Measurements from ENCODE around the gene VSTM2L. TPM values are rescaled to one million over a fixed set of nuclear protein-coding genes. Genes with fewer than 3 reads are reported as not detected.

The VSTM2L gene
- polyA plus RNA-seq, 1 donor (not counting 4 experiments of a cell fraction or from before 2014, with no cell fraction given): 0.75 TPM

DNA sequence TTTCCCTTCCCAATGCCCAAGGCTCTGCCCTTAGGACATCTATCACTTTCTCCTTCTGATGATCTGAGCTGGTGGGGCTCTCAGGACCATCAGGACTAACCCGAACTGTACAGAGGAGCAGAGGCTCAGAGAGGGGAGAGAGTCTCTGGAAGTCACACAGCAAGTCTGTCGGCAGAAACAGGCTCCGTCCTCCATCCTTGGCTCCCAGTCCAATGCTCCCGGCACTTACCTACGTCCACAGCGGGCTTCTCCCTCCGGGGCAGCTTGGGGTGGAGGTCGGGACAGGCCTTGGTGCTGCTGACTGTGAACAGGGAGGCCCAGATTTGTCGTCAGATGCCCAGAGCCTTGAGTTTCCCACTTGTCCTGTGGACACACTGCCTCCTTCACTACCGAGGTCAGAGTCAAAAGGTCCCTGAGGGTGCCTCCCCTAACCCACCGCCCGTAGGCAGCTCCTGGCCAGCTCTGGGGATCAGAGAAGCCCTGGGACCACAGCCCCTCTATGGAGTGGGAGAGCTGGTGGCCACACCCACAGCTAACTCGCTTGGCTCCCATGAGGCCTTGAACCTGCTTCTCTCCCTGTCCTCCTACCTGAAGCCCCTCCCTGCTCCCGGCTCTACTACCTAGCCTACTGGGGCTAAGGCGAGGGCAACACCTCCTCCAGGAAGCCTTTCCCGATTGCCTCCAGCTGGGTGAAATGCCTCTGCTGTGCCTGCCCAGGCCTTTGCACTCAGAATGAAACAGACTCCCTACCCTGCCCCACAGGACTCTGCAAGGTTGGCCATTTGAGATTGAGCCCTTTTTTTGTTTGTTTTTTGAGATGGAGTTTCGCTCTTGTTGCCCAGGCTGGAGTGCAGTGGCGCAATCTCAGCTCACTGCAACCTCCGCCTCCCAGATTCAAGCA, 22.6 kb downstream of the VSTM2L start:
- Histone ChIP-seq H3K9me1 (ENCODE audit: control insufficient read depth, extremely low read depth, insufficient read depth, low read length) (no peaks in the 10 kb centered on the region), H3K9me3 (ENCODE audit: control insufficient read depth, low read depth, low read length) (no peaks in the 10 kb centered on the region), H3K4me2 (ENCODE audit: control insufficient read depth, extremely low read depth, insufficient read depth, low read depth, low read length) (no peak overlapping the region), H3K27ac (ENCODE audit: control insufficient read depth, insufficient read depth, low read length) (no peak overlapping the region), H3K4me3 (ENCODE audit: control insufficient read depth in 2 of 3, extremely low read depth in 1 of 3, insufficient read depth in 2 of 3, low read depth in 1 of 3, low read length in 3 of 3) (no peak overlapping the region), H3K79me2 (ENCODE audit: control insufficient read depth, insufficient read depth, low read length) (no peaks in the 10 kb centered on the region), H3K36me3 (ENCODE audit: control insufficient read depth in 2 of 2, extremely low read depth in 1 of 2, insufficient read depth in 2 of 2, low read length in 2 of 2) (no peaks in the 10 kb centered on the region), H3K4me1 (ENCODE audit: control insufficient read depth, extremely low read depth, insufficient read depth, low read length) (no peaks in the 10 kb centered on the region), H3K27me3 (ENCODE audit: control insufficient read depth, extremely low read depth, insufficient read depth, low read length) (peaks cover 10% of the 10 kb centered on the region), H4K20me1 (ENCODE audit: control insufficient read depth, extremely low read depth, insufficient read depth, low read length) (no peaks in the 10 kb centered on the region), H3K9ac (ENCODE audit: control insufficient read depth, extremely low read depth, insufficient read depth, low read length) (no peak overlapping the region), H2AFZ (ENCODE audit: control insufficient read depth, low read length) (no peak overlapping the region)
- DNase-seq (ENCODE audit: low read depth, low spot score) (no peak), FAIRE-seq (no peak)
- TF ChIP-seq EZH2 (IDR thresholded peaks at IDR 0.05; ENCODE audit: low read length): no peak
- TF ChIP-seq, protein P1, sequence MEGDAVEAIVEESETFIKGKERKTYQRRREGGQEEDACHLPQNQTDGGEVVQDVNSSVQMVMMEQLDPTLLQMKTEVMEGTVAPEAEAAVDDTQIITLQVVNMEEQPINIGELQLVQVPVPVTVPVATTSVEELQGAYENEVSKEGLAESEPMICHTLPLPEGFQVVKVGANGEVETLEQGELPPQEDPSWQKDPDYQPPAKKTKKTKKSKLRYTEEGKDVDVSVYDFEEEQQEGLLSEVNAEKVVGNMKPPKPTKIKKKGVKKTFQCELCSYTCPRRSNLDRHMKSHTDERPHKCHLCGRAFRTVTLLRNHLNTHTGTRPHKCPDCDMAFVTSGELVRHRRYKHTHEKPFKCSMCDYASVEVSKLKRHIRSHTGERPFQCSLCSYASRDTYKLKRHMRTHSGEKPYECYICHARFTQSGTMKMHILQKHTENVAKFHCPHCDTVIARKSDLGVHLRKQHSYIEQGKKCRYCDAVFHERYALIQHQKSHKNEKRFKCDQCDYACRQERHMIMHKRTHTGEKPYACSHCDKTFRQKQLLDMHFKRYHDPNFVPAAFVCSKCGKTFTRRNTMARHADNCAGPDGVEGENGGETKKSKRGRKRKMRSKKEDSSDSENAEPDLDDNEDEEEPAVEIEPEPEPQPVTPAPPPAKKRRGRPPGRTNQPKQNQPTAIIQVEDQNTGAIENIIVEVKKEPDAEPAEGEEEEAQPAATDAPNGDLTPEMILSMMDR (optimal IDR thresholded peaks at IDR 0.05 in 1 of 3, IDR thresholded peaks at IDR 0.05 in 1 of 3, conservative IDR thresholded peaks at IDR 0.05 in 1 of 3; ENCODE audit: extremely low read depth in 1 of 3, insufficient read depth in 2 of 3, low read length in 3 of 3): no peak
- dilution Hi-C loops (cut with MboI; ENCODE audit: extremely low pct_ligation_motif_present, low sequenced_read_pairs): no loop called here

DNA sequence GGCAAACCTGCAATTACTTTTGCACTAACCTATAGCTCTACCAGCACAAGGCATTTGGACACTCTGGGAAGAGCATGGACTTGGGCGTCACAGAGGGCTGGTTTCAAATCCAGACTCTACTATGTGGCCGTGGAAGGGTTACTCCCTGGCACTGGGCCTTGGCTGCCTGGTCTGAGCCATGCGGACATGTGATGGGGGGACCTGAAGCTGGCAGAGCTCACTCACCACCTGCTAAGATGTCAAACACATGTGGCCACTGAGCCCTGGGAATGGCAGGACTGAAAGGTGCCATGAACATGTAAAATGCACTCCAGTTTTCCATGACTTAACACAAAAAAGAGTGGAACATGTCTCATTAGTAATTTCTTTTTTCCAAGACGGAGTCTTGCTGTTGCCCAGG, 23.7 kb downstream of the VSTM2L start:
- Histone ChIP-seq H3K9me3 (ENCODE audit: control insufficient read depth, low read depth, low read length) (no peaks in the 10 kb centered on the region), H3K4me2 (ENCODE audit: control insufficient read depth, extremely low read depth, insufficient read depth, low read depth, low read length) (no peak overlapping the region), H3K4me3 (ENCODE audit: control insufficient read depth in 2 of 3, extremely low read depth in 1 of 3, insufficient read depth in 2 of 3, low read depth in 1 of 3, low read length in 3 of 3) (no peak overlapping the region), H3K27ac (ENCODE audit: control insufficient read depth, insufficient read depth, low read length) (no peak overlapping the region), H3K79me2 (ENCODE audit: control insufficient read depth, insufficient read depth, low read length) (no peaks in the 10 kb centered on the region), H4K20me1 (ENCODE audit: control insufficient read depth, extremely low read depth, insufficient read depth, low read length) (no peaks in the 10 kb centered on the region), H3K27me3 (ENCODE audit: control insufficient read depth, extremely low read depth, insufficient read depth, low read length) (peaks cover 13% of the 10 kb centered on the region), H3K9ac (ENCODE audit: control insufficient read depth, extremely low read depth, insufficient read depth, low read length) (no peak overlapping the region), H3K4me1 (ENCODE audit: control insufficient read depth, extremely low read depth, insufficient read depth, low read length) (no peaks in the 10 kb centered on the region), H3K9me1 (ENCODE audit: control insufficient read depth, extremely low read depth, insufficient read depth, low read length) (no peaks in the 10 kb centered on the region), H3K36me3 (ENCODE audit: control insufficient read depth in 2 of 2, extremely low read depth in 1 of 2, insufficient read depth in 2 of 2, low read length in 2 of 2) (no peaks in the 10 kb centered on the region), H2AFZ (ENCODE audit: control insufficient read depth, low read length) (no peak overlapping the region)
- TF ChIP-seq, protein P1 (optimal IDR thresholded peaks at IDR 0.05 in 1 of 3, IDR thresholded peaks at IDR 0.05 in 1 of 3, conservative IDR thresholded peaks at IDR 0.05 in 1 of 3; ENCODE audit: extremely low read depth in 1 of 3, insufficient read depth in 2 of 3, low read length in 3 of 3): no peak
- no peak for TF ChIP-seq EZH2 (IDR thresholded peaks at IDR 0.05; ENCODE audit: low read length)
- FAIRE-seq: no peak
- DNase-seq (ENCODE audit: low read depth, low spot score): no peak
- dilution Hi-C loops (cut with MboI; ENCODE audit: extremely low pct_ligation_motif_present, low sequenced_read_pairs): no loop called here
